NCI-H1092 treated with DMSO at 0.1 percent for 48 hours (cell line): ENCODE results near the gene NDUFA5.
"Not testable (repeated sequence)": the region's sequence is repeated elsewhere in the genome, so short reads cannot be mapped to it uniquely, and the experiment has no call there.

Experiments
- DNase-seq: peaks from one replicate; lab custom pipeline; 2025; lab: John Stamatoyannopoulos, UW

The NDUFA5 gene

DNA sequence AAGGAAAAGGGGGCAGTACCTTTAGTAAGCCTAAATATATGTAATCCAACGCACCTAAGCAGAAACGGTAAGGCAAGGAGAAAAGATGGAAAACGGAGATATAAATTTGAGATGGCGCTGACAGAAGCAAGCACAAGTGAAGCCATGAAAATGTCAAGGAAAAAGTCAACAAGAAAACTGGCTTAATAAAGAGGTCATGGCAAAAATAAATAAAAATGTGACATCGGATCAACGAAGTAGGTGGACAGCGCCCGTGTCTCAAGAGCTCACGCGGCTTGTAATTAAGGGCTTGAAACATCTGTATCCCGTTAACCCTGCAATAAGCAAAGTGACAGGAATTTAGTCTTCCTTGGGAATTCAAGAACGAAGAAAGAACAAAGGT is 611 bp downstream of the NDUFA5 start:
- DNase-seq: peak; percentile 60

DNA sequence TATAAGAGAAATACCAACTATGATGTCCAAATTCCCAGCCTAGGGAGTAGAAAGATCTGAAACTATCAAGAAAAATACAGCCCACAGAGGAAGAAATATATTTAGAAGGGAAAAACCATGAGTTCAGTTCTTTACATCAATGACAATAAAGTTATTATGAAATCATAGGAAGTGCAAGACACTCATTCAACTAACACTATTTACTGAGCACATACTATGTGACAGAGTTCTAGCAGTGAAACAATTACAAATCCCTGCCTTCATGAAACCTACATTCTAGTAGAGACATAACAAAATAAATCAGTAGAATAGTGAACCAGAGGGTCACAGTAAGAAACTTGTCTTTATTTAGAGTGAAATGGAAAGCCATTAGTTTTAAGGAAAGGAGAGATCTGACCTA is 2.1 kb downstream of the NDUFA5 start:
- DNase-seq: no peak

DNA sequence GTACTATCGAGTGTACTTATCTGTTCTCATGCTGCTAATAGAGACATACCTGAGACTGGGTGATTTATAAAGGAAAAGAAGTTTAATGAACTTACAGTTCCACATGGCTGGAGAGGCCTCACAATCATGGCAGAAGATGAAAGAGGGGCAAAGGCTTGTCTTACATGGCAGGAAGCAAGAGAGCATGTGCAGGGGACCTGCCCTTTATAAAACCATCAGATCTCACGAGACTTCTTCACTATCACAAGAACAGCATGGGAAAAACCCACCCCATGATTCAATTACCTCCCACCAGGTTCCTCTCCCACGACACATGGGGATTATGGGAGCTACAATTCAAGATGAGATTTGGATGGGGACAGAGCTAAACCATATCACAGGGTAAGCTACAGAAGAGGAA is 4.5 kb downstream of the NDUFA5 start:
- no peak for DNase-seq

DNA sequence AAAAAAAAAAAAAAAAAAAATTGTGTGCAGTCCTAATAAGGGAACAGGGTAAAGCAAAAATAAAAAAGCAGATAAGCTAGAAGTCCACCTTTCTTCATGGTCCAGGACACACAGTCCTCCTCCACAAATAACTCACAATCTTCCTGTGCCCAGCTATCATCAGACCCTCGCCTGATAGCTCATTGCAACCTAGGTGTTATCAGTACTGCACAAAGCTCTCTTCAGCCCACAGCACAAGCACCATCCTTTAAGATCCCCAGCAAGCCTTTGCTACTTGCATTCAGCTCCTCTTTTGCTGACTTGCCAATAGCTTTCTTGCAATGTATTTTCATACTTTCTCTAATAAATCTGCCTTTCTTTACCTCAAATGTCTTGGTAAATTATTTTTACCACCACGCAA is 5.0 kb downstream of the NDUFA5 start:
- DNase-seq: no peak

DNA sequence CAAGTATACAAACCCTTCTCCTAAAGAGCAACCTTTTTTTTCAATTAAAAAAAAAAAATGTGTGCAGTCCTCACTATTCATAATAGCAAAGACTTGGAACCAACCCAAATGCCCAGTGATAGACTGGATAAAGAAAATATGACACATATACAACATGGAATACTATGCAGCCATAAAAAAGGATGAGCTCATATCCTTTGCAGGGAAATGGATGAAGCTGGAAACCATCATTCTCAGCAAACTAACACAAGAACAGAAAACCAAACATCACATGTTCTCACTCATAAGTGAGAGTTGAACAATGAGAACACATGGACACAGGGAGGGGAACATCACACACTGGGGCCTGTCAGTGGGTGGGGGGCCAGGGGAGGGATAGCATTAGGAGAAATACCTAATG is 5.5 kb downstream of the NDUFA5 start:
- not testable (repeated sequence) for DNase-seq

DNA sequence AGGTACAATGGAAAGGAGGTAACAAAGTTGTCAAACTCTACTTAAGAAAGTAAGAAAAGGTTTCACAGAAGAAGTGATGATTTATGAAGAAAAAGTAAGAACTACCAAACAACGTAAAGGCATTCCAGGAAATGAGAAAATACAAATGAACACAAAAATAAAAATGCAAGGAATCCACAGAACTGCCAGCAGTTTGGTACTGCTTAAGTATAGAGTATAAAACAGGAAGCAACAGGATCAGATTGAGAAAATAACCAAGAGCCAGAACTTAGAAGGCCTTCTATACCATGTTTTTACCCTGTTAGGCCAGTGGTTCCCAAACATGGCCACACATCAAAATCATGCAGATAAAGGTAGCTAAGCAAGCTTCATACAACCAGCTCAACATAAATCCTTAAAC is 9.2 kb downstream of the NDUFA5 start:
- DNase-seq: no peak

DNA sequence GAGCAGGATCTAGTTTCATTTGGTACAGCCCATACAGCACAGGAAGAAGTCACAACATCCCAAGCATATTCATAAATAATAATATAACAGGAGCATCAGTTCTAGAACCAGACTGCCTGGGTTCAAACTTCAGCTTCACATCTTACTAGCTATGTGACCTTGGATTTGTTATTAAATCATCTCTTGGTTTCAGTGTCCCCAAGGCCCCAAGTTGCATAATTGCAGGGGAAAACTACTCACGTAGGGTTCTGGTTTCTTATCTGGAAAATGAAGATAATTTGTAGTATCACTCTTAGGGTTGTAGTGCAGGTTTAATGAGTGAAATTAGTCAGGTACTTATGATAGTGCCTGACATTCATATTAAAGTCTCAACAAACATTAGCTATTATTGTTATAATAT is 17.7 kb downstream of the NDUFA5 start:
- DNase-seq: no peak

DNA sequence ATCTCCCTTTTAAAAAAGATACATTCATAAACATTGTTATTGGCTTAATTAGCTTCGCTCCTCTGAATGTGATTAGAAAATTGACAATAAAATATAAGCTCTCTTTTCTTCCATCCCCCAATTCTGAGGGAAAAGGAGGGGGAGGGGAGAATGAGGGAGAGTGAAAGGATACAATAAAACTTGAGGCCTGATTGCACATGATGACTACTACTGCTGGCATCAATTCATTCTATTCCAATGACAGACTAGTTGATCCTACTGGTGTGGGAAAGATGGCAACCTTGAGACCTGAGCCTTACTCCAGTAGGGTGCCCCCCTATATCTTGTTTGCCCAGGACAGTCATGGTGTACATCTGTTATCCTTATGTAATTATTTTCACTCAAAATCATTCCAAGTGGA is 18.7 kb downstream of the NDUFA5 start:
- no peak for DNase-seq

DNA sequence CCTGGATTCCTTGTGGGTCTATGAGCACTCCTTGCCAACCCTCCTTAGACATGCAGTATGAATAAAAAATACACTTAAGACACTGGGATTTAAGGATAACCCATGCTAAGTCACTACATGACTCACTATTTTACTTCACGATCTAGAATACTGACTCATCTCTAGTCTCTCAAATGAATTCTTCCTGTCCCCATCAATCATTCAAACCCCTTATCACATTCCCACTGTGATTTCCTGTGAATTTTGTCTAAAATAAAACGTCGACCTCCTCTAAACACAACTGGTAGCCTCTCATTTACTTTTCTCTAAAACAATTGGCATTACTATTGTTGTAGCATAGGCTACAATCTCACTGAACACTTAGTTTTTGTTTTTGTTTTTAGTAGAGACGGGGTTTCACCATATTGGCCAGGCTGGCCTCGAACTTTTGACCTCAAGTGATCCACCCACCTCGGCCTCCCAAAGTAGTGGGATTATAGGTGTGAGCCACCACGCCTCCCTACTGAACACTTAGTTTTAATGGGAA is 19.4 kb downstream of the NDUFA5 start:
- no peak for DNase-seq

DNA sequence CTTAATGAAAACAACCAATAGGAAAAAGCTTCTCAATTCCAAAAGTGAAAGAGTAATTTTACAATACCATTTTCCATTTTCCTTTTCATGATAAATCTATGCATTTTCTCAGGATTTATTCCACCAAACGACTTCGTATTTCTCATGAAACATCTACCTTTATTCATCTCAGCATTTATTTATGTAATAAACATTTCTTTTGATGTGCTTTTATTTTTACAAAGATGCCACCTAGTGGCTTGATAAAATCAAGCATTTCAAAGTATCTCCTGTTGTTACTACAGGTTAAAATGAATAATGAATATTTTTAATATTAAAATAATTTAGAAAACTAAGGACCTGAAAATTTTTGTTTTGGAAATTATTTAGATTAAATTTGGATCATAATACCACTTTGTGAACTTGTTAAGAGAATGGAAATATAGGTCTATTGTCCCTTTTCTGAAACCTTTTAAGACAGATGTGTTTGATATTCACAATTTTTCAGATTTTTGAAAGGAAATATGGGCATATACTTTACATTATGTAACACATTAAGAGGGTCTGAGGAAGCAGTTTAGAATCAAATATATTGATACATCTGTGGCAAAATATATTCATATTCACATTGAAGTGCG is 20.5 kb downstream of the NDUFA5 start:
- peak; percentile 20 for DNase-seq

DNA sequence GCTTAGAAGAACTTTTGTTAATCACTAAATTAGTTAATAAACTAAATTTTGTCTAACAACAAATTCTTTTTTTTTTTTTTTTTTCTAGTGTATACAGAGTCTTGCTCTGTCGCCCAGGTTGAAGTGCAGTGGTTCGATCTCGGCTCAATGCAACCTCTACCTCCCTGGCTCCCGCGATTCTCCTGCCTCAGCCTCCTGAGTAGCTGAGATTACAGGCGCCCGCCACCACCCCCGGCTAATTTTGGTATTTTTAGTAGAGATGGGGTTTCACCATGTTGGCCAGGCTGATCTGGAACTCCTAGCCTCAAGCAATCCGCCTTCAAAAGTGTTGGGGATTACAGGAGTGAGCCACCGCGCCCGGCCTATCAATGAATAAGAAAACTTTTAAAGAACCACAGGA is 22.1 kb downstream of the NDUFA5 start:
- no peak for DNase-seq

DNA sequence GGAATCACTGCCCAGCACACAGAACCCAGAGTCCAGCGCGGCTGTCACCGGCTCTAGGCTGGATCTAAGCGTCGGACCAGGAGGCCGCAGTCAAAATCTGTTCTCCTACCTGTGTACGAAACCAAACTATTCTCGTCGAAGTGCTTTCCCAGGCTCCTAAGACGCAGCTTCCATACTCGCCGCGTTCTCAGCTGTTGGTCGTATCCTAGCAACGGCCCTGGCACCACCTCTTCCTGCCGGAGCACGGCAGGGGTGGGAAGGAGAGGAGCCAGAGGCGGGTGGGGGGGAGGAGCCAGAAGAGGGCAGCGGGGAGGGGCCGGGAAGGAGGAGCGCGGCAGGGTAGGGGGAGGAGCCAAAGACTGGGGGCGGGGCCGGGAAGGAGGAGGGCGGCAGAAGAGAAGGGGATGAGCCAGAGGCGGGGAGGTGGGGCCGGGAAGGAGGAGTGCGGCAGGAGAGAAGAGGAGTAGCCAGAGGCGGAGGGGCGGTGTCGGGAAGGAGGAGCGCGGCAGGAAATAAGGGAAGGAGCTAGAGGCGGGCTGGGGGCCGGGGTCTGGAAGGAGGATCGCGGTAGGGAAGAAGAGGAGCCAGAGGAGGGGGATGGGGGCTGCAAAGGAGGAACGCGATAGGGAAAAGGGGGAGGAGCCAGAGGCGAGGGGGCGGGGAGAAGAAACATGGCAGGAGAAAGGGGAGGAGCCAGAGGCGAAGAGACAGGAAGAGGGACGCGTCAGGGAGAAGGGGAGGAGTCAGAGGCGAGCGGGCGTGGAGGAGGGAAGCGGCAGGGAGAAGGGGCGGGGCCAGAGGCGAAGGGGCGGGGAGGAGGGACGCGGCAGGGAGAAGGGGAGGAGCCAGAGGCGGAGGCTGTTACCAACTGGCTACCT is 23.0 kb downstream of the NDUFA5 start, which contains the start of gene IQUB:
Gene IQUB (minus strand): TSS at position 213 of the 878 bp plus-strand sequence. CDS start 22,255 bp downstream, outside the sequence.
- DNase-seq: peak; percentile 100

DNA sequence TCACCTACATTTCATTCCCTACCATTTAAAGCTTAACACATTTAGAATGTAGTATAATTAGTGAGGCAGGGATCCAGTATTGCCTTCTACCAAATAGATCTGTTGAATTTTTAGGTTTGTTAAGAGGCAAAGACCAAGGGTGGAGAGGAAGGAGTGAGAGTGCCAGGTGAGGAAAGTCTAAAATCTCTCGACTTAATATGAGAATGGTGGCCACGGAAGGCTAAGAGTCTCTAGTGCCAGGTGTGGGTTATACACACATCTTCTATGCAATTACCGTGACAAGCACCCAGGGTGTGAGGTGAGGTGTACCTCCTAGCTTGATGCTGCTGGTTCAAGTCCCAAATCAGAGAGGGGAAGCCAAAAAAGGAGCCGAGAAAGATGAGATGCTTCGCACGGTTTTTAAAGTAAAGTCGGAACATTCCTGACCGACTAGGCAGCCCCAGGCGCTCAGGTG is 23.7 kb downstream of the NDUFA5 start:
- no peak for DNase-seq

DNA sequence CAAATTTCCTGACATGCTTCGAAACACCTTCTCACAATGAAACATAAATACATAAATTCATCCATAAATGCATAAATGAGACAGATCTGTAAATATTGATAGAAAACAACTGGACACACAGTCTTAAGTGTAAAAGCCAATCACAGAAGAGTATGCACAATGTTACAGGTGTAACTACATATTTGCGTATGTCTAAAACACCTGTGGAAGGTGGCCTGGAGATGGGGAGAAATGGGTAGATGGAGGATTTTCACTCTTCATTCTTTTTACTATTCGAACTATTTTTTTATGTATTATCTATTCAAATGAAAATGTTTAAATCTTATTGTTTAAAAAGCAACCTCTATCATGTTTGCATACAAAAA is 24.1 kb downstream of the NDUFA5 start:
- DNase-seq: no peak

DNA sequence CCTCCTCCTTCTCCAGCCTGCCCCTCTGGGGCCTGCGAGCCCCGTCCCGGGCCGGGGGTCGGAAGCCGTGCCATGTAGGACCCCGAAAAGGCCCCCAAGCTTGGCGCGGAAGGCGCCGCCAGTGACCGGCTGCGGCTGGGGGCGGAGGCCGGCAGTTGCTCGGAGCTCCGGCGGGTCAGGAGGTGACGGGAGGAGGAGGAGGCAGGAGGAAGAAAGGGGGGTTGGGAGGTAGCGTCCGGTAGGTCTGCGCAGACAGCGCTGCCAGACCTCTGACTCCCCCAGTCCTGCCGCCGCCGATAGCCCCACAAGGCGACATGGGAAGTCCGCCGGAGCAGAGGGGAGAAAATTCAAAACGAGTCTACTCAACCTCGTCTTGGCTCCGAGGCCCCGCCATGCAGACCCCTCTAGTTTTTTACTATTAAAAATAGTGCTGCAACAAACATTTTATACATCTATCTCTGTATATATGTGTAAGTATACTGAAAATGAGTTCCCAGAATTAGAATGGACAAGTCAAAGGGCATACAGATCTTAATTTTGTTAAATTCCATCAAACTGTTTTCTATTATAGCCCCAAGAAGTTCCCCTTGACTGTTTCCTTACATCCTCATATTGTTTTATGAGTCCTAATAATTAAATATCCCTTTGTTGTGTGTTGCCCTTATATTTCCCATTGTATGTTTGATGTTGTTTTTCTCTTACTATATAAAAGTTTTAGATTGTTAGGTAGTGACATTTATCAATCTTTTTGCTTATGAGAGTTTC is 24.6 kb downstream of the NDUFA5 start:
- DNase-seq: not testable (repeated sequence)

DNA sequence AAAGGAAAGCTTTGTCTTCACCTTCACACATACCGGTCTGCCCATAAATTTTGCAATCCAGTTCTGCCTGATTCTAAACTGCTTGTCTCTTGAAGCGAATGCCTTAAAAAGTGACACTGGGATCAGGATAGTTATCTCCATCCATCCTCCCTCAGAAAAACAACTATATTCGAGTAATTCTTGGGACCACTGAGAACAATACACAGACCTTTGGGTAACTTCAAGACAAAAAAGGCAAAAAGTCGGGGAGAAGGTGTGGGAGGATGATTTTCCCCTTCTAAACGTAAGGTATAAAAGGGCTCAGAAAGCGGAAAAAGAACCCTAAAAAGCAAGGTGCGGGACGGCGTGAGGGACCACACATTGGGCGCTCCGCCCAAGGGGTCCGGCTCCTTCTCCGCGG is 25.3 kb downstream of the NDUFA5 start:
- DNase-seq: not testable (repeated sequence)

DNA sequence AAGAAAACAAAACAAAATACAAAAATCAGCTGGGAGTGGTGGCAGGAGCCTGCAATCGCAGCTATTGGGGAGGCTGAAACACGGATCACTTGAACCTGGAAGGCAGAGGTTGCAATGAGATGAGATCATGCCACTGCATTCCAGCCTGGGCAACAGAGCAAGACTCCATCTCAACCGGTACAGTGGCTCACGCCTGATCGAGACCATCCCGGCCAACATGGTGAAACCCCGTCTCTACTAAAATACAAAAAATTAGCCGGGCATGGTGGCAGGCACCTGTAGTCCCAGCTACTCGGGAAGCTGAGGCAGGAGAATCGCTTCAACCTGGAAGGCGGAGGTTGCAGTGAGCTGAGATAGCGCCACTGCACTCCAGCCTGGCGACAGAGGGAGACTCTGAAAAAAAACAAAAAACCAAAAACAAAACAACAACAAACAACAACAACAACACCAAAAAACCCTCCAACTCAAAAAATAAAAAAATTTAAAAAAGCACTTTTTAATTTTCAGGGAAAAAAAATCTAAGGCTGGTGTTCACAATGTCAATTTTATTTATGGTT is 27.5 kb downstream of the NDUFA5 start:
- DNase-seq: not testable (repeated sequence)

DNA sequence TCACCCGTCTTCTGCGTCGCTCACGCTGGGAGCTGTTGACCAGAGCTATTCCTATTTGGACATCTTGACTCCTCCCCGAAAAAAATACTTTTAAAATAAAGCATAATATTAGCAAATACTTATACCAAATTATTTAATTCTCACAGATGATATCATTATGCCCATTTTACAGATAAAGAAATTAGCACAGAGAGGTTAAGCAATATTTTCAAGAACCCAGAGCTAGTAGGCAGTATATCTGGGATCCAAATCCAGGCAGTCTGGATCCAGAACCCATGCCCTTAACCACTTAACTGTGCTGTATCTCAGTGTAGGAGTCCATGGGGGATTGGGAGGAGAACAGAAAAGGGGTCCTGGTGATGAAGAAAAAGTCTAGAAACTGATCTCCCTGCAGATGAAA is 29.4 kb downstream of the NDUFA5 start:
- no peak for DNase-seq

DNA sequence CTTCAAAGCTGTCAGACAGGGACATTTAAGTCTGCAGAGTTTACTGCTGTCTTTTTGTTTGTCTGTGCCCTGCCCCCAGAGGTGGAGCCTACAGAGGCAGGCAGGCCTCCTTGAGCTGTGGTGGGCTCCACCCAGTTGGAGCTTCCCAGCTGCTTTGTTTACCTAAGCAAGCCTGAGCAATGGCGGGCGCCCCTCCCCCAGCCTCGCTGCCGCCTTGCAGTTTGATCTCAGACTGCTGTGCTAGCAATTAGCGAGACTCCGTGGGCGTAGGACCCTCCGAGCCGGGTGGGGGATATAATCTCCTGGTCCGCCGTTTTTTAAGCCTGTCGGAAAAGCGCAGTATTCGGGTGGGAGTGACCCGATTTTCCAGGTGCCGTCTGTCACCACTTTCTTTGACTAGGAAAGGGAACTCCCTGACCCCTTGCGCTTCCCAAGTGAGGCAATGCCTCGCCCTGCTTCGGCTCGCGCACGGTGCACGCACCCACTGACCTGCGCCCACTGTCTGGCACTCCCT is 29.8 kb downstream of the NDUFA5 start:
- DNase-seq: not testable (repeated sequence)

DNA sequence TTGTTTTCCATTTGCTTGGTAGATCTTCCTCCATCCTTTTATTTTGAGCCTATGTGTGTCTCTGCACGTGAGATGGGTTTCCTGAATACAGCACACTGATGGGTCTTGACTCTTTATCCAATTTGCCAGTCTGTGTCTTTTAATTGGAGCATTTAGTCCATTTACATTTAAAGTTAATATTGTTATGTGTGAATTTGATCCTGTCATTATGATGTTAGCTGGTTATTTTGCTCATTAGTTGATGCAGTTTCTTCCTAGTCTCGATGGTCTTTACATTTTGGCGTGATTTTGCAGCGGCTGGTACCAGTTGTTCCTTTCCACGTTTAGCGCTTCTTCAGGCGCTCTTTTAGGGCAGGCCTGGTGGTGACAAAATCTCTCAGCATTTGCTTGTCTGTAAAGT is 31.1 kb downstream of the NDUFA5 start:
- DNase-seq: not testable (repeated sequence)

DNA sequence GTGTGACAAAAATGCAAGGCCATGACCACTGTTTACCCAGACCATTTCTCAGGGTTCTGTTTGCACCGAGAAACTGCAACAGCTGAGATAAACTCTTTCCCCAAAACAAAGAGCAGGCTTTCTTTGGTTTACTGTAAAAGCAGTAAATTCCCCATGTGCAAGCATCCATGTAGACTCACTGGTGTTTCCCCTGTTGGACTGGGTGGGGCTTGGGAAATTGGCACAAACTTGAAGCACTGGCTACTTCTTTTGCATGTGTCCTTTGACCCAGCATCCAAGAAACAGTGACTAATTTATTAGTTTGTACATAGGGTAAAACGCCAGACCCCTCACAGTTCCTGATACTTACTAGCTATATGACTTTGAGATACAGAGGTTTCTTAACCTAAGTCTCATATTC is 35.6 kb downstream of the NDUFA5 start:
- DNase-seq: no peak

DNA sequence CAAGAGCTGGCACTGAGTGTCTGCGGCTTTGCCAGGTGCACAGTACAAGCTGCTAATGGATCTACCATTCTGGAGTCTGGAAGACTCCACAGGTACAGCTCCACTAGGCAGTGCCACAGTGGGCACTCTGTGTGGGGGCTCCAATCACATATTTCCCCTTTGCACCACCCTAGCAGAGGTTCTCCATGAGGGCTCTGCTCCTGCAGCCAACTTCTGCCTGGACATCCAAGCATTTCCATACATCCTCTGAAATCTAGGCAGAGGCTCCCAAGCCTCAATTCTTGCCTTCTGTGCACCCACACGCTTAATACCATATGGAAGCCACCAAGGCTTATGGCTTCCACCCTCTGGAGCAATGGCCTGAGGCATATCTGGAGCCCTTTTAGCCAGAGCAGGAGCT is 52.4 kb downstream of the NDUFA5 start:
- no peak for DNase-seq
